ENCODE data around the gene SRSF3. TPM values are rescaled to one million over a fixed set of nuclear protein-coding genes. Genes with fewer than 3 reads are reported as not detected.

SRSF3 gene
- total RNA-seq, 1 experiment from 2014 or later: 954 TPM

DNA sequence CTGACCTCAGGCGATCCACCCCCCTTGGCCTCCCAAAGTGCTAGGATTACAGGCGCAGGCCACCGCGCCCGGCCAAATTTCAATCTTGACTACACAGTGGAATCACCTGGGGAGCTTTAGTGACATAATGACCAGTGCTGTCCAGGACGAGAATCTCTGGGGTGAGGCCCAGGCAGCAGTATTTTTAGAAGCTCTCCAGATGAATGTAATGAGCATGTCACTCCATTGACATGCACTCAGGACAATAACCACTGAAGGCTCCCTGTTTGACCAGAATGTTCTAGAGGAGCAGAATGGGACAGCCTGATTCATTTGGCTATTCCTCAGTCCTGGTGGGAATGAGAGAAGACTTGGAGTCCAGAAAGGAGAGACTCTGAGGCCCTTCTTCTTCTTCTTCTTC lies 39.2 kb downstream of the SRSF3 start:
- H2AK5ac ChIP-seq (ENCODE audit: insufficient read length, low read length): no peak overlapping the region
- Mint-ChIP-seq H3K4me1 (peaks cover 11 to 12% of the 10 kb centered on the region in 2 experiments), H3K27me3 (ENCODE audit: low read depth) (peaks cover 3% of the 10 kb centered on the region), H3K9me3 (no peaks in the 10 kb centered on the region; a peak in 1 of 5 replicates), H3K36me3 (ENCODE audit: insufficient read depth in 1 of 3, low read depth in 3 of 3) (no peaks in the 10 kb centered on the region), H3K27ac (no peak overlapping the region), H3K4me3 (no peak overlapping the region)
- no peaks in the 10 kb centered on the region for H4K20me1 ChIP-seq (ENCODE audit: control insufficient read depth, insufficient read depth, insufficient read length)
- no peaks in the 10 kb centered on the region for H3K23me2 ChIP-seq (ENCODE audit: insufficient read length, low read depth, low read length, poor library complexity, severe bottlenecking)
- no peak overlapping the region for H4K5ac ChIP-seq (ENCODE audit: insufficient read length, low read depth, low read length)
- no peak overlapping the region for H4K91ac ChIP-seq (ENCODE audit: insufficient read length, low read depth, low read length)
- H3K18ac ChIP-seq (ENCODE audit: insufficient read length, low read depth, low read length): no peak overlapping the region
- no peak overlapping the region for H3T11ph ChIP-seq (ENCODE audit: low read length)
- H3K14ac ChIP-seq (ENCODE audit: insufficient read depth, low read length): no peak overlapping the region
- H2BK5ac ChIP-seq (ENCODE audit: insufficient read length, low read length): no peak overlapping the region
- H3K4me1 ChIP-seq (ENCODE audit: insufficient read depth, low read length): no peaks in the 10 kb centered on the region
- no peaks in the 10 kb centered on the region for H3K79me2 ChIP-seq (ENCODE audit: insufficient read depth, low read length)
- H2BK12ac ChIP-seq (ENCODE audit: insufficient read length, low read depth, low read length): no peak overlapping the region
- H4K8ac ChIP-seq (replicated peaks; ENCODE audit: insufficient read length, low read depth, low read length): no peak overlapping the region
- no peak overlapping the region for H3K4ac ChIP-seq (ENCODE audit: low read depth, low read length)
- TF ChIP-seq, protein P1, sequence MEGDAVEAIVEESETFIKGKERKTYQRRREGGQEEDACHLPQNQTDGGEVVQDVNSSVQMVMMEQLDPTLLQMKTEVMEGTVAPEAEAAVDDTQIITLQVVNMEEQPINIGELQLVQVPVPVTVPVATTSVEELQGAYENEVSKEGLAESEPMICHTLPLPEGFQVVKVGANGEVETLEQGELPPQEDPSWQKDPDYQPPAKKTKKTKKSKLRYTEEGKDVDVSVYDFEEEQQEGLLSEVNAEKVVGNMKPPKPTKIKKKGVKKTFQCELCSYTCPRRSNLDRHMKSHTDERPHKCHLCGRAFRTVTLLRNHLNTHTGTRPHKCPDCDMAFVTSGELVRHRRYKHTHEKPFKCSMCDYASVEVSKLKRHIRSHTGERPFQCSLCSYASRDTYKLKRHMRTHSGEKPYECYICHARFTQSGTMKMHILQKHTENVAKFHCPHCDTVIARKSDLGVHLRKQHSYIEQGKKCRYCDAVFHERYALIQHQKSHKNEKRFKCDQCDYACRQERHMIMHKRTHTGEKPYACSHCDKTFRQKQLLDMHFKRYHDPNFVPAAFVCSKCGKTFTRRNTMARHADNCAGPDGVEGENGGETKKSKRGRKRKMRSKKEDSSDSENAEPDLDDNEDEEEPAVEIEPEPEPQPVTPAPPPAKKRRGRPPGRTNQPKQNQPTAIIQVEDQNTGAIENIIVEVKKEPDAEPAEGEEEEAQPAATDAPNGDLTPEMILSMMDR (conservative IDR thresholded peaks at IDR 0.05): no peak
- no peak overlapping the region for H2AFZ ChIP-seq (ENCODE audit: low read length)
- no peak overlapping the region for H2BK20ac ChIP-seq (ENCODE audit: low read depth, low read length, poor library complexity, severe bottlenecking)
- no peak overlapping the region for H3K23ac ChIP-seq (ENCODE audit: insufficient read length, low read depth, low read length)
- DNase-seq: no peak
- H3K9ac ChIP-seq (ENCODE audit: extremely low read depth, insufficient read length, low read length): no peak overlapping the region
- H3K4me2 ChIP-seq (ENCODE audit: insufficient read depth, insufficient read length, low read length): no peak overlapping the region
- WGBS (ENCODE audit: extremely low coverage, insufficient read length, low lambda C conversion rate): no CpG with 5 or more reads among the region's 6 CpGs
- H3K27ac ChIP-seq (ENCODE audit: insufficient read length, low read depth, low read length): no peak overlapping the region
- H3K9me3 ChIP-seq (ENCODE audit: control insufficient read depth, low read depth, low read length): no peaks in the 10 kb centered on the region
- no peak overlapping the region for H2BK120ac ChIP-seq (ENCODE audit: low read depth, low read length, poor library complexity, severe bottlenecking)
- no peak overlapping the region for H2BK15ac ChIP-seq (ENCODE audit: low read depth, low read length)
- no peaks in the 10 kb centered on the region for H3K79me1 ChIP-seq (ENCODE audit: insufficient read depth, low read depth, low read length, poor library complexity, severe bottlenecking)
- H3K56ac ChIP-seq (ENCODE audit: insufficient read length, low read depth, low read length): no peak overlapping the region
- no peaks in the 10 kb centered on the region for H3K27me3 ChIP-seq (ENCODE audit: insufficient read depth, low read length)
